Endothelial cell of umbilical vein (primary cell): Measurements from ENCODE around the gene GRM8. TPM values are rescaled to one million over a fixed set of nuclear protein-coding genes. Genes with fewer than 3 reads are reported as not detected.

Source experiments
- BruUV-seq: library from RNA; stranded (reverse); fragments of 400-500 nt; replicated peaks from 2 replicates; lab custom pipeline; 2021; lab: Mats Ljungman, UMichigan
- CTCF ChIA-PET: fragments of 300-600, 350-600 bp; sonication (Branson Sonifier 250); formaldehyde crosslinking; loops from one replicate; lab custom pipeline; 2021; ENCODE audit warnings: antibody characterized with exemption, inconsistent platforms; lab: Charles Lee
- POLR2A ChIA-PET: fragments of 300-600, 350-600 bp; sonication (Branson Sonifier 250); formaldehyde crosslinking; loops from one replicate; lab custom pipeline; 2021; ENCODE audit warnings: antibody characterized with exemption, inconsistent platforms; lab: Charles Lee
- DNase-seq: peaks from one replicate; pipeline ENCODE4 v3.0.0-alpha.2; 2011; ENCODE audit warnings: low read depth, low spot score
- FAIRE-seq: peaks from 2 replicates; lab custom pipeline; 2011; peaks lifted over from hg19 to GRCh38; lab: Jason Lieb, UNC
- H2AFZ ChIP-seq: 2 replicates; pipeline ENCODE4 v1.6.0; 2012; ENCODE audit warnings: low read depth, low read length, control low read depth, inconsistent platforms
- H3K27ac ChIP-seq: 2 replicates; pipeline ENCODE4 v1.5.1; 2011; ENCODE audit warnings: low read depth, mild to moderate bottlenecking, control low read depth, low read length, moderate library complexity; ENCODE audit not compliant: insufficient read depth
- H3K27me3 ChIP-seq, 2 experiments: 2 replicates each; pipeline versions ENCODE4 v1.6.0 to v1.6.1; 2011; ENCODE audit warnings: low read length in 2 of 2, mixed read lengths in 1 of 2; ENCODE audit not compliant: control insufficient read depth in 2 of 2, insufficient read depth in 2 of 2
- H3K36me3 ChIP-seq, 2 experiments: 2 replicates in 1 of 2; 3 replicates in 1 of 2; pipeline ENCODE4 v1.5.1; 2011; ENCODE audit warnings: low read length in 2 of 2, mild to moderate bottlenecking in 1 of 2, moderate library complexity in 1 of 2; ENCODE audit not compliant: control insufficient read depth in 2 of 2, insufficient read depth in 2 of 2; ENCODE audit errors: extremely low read depth in 1 of 2
- H3K4me1 ChIP-seq: 3 replicates; pipeline ENCODE4 v1.5.1; 2011; ENCODE audit warnings: mild to moderate bottlenecking, low read length; ENCODE audit not compliant: control insufficient read depth, insufficient read depth; ENCODE audit errors: extremely low read depth
- H3K4me2 ChIP-seq: 2 replicates; pipeline ENCODE4 v1.6.1; 2011; ENCODE audit warnings: low read length, control low read depth, mixed read lengths; ENCODE audit not compliant: insufficient read depth
- H3K4me3 ChIP-seq, 3 experiments: fragments of 200-600 bp in 1 of 3; sonication (generic), shearing (Covaris generic) in 1 of 3; replicated peaks in 1 of 3; 2 replicates each; pipeline ENCODE4 v1.5.1; 2011 to 2016; ENCODE audit warnings: control low read depth in 3 of 3, low read length in 3 of 3, mild to moderate bottlenecking in 2 of 3, inconsistent platforms in 1 of 3, low read depth in 1 of 3, moderate library complexity in 1 of 3; ENCODE audit not compliant: insufficient read depth in 1 of 3
- H3K79me2 ChIP-seq: 2 replicates; pipeline ENCODE4 v1.6.0; 2012; ENCODE audit warnings: low read length, inconsistent platforms; ENCODE audit not compliant: control insufficient read depth, insufficient read depth
- H3K9ac ChIP-seq: replicated peaks from 2 replicates; pipeline ENCODE3; 2011; ENCODE audit warnings: low read length, control low read depth; ENCODE audit not compliant: insufficient read depth; ENCODE audit errors: extremely low read depth
- H3K9me1 ChIP-seq: replicated peaks from 3 replicates; pipeline ENCODE4 v1.6.0; 2011; ENCODE audit warnings: mild to moderate bottlenecking, low read length; ENCODE audit not compliant: control insufficient read depth, insufficient read depth; ENCODE audit errors: extremely low read depth
- H3K9me3 ChIP-seq: replicated peaks from 2 replicates; pipeline ENCODE4 v1.5.1; 2012; ENCODE audit warnings: low read length, inconsistent platforms; ENCODE audit not compliant: control insufficient read depth, insufficient read depth
- H4K20me1 ChIP-seq: replicated peaks from 2 replicates; pipeline ENCODE3; 2011; ENCODE audit warnings: mild to moderate bottlenecking, low read length; ENCODE audit not compliant: control insufficient read depth, insufficient read depth; ENCODE audit errors: extremely low read depth
- CTCF ChIP-seq, 2 donors: IDR thresholded peaks; 1 replicate in 1 of 2; 2 replicates in 1 of 2; pipeline ENCODE4 v1.5.1; 2011; ENCODE audit warnings: low read length in 2 of 2, mild to moderate bottlenecking in 2 of 2, moderate library complexity in 2 of 2, control low read depth in 1 of 2, inconsistent platforms in 1 of 2, low read depth in 1 of 2; ENCODE audit not compliant: insufficient read depth in 1 of 2; ENCODE audit errors: extremely low read depth in 1 of 2
- EZH2 ChIP-seq: IDR thresholded peaks from 2 replicates; pipeline ENCODE4 v1.6.1; 2012; ENCODE audit warnings: borderline replicate concordance, low read depth, mild to moderate bottlenecking, moderate library complexity, low read length, inconsistent platforms; ENCODE audit not compliant: severe bottlenecking
- FOS ChIP-seq: IDR thresholded peaks from 2 replicates; pipeline ENCODE4 v1.6.1; 2011; ENCODE audit warnings: mild to moderate bottlenecking, low read length, moderate library complexity, borderline replicate concordance; ENCODE audit not compliant: insufficient read depth
- GATA2 ChIP-seq: IDR thresholded peaks from 2 replicates; pipeline ENCODE4 v1.7.0; 2011; ENCODE audit warnings: low read depth, mild to moderate bottlenecking, moderate library complexity, mixed read lengths, low read length; ENCODE audit not compliant: insufficient read length, insufficient read depth
- JUN ChIP-seq: IDR thresholded peaks from 2 replicates; pipeline ENCODE4 v1.6.1; 2011; ENCODE audit warnings: borderline replicate concordance, low read depth; ENCODE audit not compliant: insufficient read length, insufficient read depth
- MAX ChIP-seq: IDR thresholded peaks from 2 replicates; pipeline ENCODE4 v1.6.1; 2011; ENCODE audit not compliant: insufficient read depth, insufficient read length
- MYC ChIP-seq: IDR thresholded peaks from one replicate; pipeline ENCODE4 v1.6.1; 2011; ENCODE audit warnings: mild to moderate bottlenecking, low read depth, low read length
- POLR2A ChIP-seq: IDR thresholded peaks from 2 replicates; pipeline ENCODE4 v1.6.1; 2012; ENCODE audit warnings: low read depth, mild to moderate bottlenecking, control low read depth, low read length
- POLR2AphosphoS5 ChIP-seq: IDR thresholded peaks from 2 replicates; pipeline ENCODE4 v1.6.1; 2012; ENCODE audit warnings: low read depth, mild to moderate bottlenecking, control low read depth, low read length, moderate library complexity; ENCODE audit not compliant: insufficient read depth
- dilution Hi-C: fragments of 300-500 bp; cut with MboI; formaldehyde crosslinking; loops from one replicate; pipeline ENCODE4 v1.15.0; 2019; ENCODE audit warnings: low sequenced_read_pairs; ENCODE audit not compliant: extremely low pct_ligation_motif_present
- intact Hi-C: fragments of 100-400 bp; cut with micrococcal nuclease; formaldehyde crosslinking; loops from one replicate; pipeline ENCODE4 v1.10.0; 2022
- polyA plus RNA-seq, 4 experiments: library from polyadenylated mRNA; depleted of rRNA in 3 of 4; stranded (reverse) in 3 of 4; unstranded in 1 of 4; fragments of >200 nt; gene quantifications; 2 replicates each; pipeline versions ENCODE4 v1.2.1 to v1.2.3, GENCODE V29; 2011 to 2012; ENCODE audit warnings: missing spikeins in 1 of 4
- total RNA-seq: library from RNA; stranded (reverse); gene quantifications from 2 replicates; pipeline ENCODE4 v1.2.3, GENCODE V29; 2021

Gene GRM8
- total and polyA plus RNA-seq, 2 donors (not counting 3 experiments of a cell fraction or from before 2014, with no cell fraction given) = not detected

- H3K27ac ChIP-seq = no peak overlapping the region
- H3K79me2 ChIP-seq = no peaks in the 10 kb centered on the region
- H3K4me2 ChIP-seq = no peak overlapping the region
- no peak overlapping the region for H3K4me3 ChIP-seq
- ChIA-PET POLR2A (no interaction called here), CTCF (no interaction called here)
- dilution Hi-C loops = no loop called here
- BruUV-seq = no TSS peak
- H3K9me1 ChIP-seq = no peaks in the 10 kb centered on the region
- DNase-seq = no peak
- no peaks in the 10 kb centered on the region for H3K9me3 ChIP-seq
- FAIRE-seq = no peak
- intact Hi-C loops = no loop called here
- TF ChIP-seq POLR2A = no peak
- TF ChIP-seq POLR2AphosphoS5 = no peak
- no peak for TF ChIP-seq CTCF (IDR thresholded peaks at IDR 0.05; ENCODE audit: extremely low read depth in 1 of 2, insufficient read depth in 1 of 2, low read depth in 1 of 2, low read length in 2 of 2)
- TF ChIP-seq FOS = no peak
- TF ChIP-seq MAX = no peak
- no peak for TF ChIP-seq EZH2
- no peak overlapping the region for H3K9ac ChIP-seq
- H3K4me1 ChIP-seq = no peaks in the 10 kb centered on the region
- H4K20me1 ChIP-seq = no peaks in the 10 kb centered on the region
- H3K27me3 ChIP-seq = no peaks in the 10 kb centered on the region
- H2AFZ ChIP-seq = no peak overlapping the region
- H3K36me3 ChIP-seq = no peaks in the 10 kb centered on the region
Observed at GRCh38 chr7:126511046-126511445, 741.7 kb downstream of the GRM8 start.

GRCh38 chr7:126501617-126502016, 751.1 kb downstream of the GRM8 start:
- DNase-seq = no peak
- Histone ChIP-seq H3K9ac (no peak overlapping the region), H3K79me2 (no peaks in the 10 kb centered on the region), H3K27me3 (no peaks in the 10 kb centered on the region), H3K4me2 (no peak overlapping the region), H3K4me1 (no peaks in the 10 kb centered on the region), H3K9me3 (no peaks in the 10 kb centered on the region), H3K27ac (no peak overlapping the region), H3K9me1 (no peaks in the 10 kb centered on the region), H2AFZ (no peak overlapping the region), H3K4me3 (no peak overlapping the region), H4K20me1 (no peaks in the 10 kb centered on the region), H3K36me3 (no peaks in the 10 kb centered on the region)
- TF ChIP-seq EZH2 = no peak
- TF ChIP-seq JUN = no peak
- TF ChIP-seq GATA2 = no peak
- no peak for TF ChIP-seq POLR2AphosphoS5
- TF ChIP-seq POLR2A = no peak
- TF ChIP-seq CTCF (IDR thresholded peaks at IDR 0.05; ENCODE audit: extremely low read depth in 1 of 2, insufficient read depth in 1 of 2, low read depth in 1 of 2, low read length in 2 of 2) = no peak
- TF ChIP-seq FOS = no peak
- no peak for TF ChIP-seq MYC
- no peak for TF ChIP-seq MAX
- intact Hi-C loops (no loop called here), dilution Hi-C loops (no loop called here)
- FAIRE-seq = no peak
- POLR2A ChIA-PET = no interaction called here
- BruUV-seq = no TSS peak
- CTCF ChIA-PET = no interaction called here
